Vagina (tissue), 2 donors: ENCODE measurements around the gene AADACL4.

Experiments used
- POLR2A ChIP-seq, 2 donors: fragments of 450-650 bp; IDR thresholded peaks; one replicate each; pipeline ENCODE4 v1.6.1; 2017; ENCODE audit warnings: antibody characterized with exemption in 2 of 2, mild to moderate bottlenecking in 2 of 2, moderate library complexity in 2 of 2
- POLR2AphosphoS5 ChIP-seq, 2 donors: sonication (generic); formaldehyde crosslinking; IDR thresholded peaks; one replicate each; pipeline ENCODE4 v1.9.0; 2017; ENCODE audit warnings: antibody characterized with exemption in 2 of 2, mild to moderate bottlenecking in 2 of 2, low read depth in 1 of 2; ENCODE audit not compliant: insufficient read depth in 1 of 2
- TF ChIP-seq, protein P1 (sequence below), 3 experiments: fragments of 450-650 bp in 2 of 3; fragments of 200-600 bp in 1 of 3; sonication (generic) in 1 of 3; IDR thresholded peaks; one replicate each; pipeline ENCODE4 v1.5.1; 2017 to 2019; ENCODE audit warnings: antibody characterized with exemption in 3 of 3, mild to moderate bottlenecking in 2 of 3, moderate library complexity in 2 of 3

DNA sequence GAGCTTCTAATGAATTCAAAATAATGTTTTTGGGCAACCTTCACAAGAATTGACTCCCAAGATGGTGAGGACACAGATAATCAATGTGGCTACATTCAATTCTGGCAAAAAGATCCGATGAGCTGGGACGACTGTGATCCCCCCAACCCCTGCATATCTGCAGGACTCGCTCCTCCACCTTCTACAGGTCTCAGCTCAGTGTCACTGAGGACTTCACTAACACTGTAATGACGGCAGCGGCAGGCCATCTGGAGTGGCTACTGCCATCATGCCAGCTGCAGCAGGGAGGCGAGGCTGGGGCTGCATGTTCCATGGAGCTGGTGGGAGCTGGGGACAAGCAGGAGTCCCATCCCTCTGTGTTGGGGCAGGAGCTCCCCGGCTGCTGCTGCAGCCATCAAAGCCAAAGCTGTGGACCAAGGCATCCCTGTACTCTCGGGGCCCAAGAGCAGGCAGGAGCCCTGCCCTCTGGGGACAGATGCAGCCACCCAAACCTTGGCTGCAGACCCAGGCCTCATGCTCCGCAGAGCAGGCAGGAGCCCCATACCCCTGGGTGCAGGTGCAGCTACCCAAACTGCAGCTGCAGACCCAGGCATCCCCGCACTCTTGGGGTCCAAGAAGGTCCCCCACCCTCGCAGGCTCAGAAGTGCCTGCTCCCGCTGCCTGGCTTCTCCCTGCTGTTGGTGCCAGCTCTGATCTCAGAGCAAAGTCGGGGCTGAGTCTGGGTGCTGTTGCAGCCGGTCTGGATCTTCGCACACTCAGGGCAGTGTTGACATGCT lies 13.7 kb upstream of the AADACL4 start:
- TF ChIP-seq, protein P1, sequence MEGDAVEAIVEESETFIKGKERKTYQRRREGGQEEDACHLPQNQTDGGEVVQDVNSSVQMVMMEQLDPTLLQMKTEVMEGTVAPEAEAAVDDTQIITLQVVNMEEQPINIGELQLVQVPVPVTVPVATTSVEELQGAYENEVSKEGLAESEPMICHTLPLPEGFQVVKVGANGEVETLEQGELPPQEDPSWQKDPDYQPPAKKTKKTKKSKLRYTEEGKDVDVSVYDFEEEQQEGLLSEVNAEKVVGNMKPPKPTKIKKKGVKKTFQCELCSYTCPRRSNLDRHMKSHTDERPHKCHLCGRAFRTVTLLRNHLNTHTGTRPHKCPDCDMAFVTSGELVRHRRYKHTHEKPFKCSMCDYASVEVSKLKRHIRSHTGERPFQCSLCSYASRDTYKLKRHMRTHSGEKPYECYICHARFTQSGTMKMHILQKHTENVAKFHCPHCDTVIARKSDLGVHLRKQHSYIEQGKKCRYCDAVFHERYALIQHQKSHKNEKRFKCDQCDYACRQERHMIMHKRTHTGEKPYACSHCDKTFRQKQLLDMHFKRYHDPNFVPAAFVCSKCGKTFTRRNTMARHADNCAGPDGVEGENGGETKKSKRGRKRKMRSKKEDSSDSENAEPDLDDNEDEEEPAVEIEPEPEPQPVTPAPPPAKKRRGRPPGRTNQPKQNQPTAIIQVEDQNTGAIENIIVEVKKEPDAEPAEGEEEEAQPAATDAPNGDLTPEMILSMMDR (IDR thresholded peaks at IDR 0.05): no peak
- TF ChIP-seq POLR2A (IDR thresholded peaks at IDR 0.05) (no peak), POLR2AphosphoS5 (IDR thresholded peaks at IDR 0.05; ENCODE audit: insufficient read depth in 1 of 2, low read depth in 1 of 2) (no peak)
